HEK293 (cell line): ENCODE data around the gene PHF14.

ENCODE experiments used
- EGR2 ChIP-seq: fragments of 450-650 bp; formaldehyde crosslinking; IDR thresholded peaks from 2 replicates; pipeline ENCODE4 v1.5.1; 2016; ENCODE audit warnings: low read depth, missing biosample characterization, missing genetic modification characterization
- FEZF1 ChIP-seq: fragments of 450-650 bp; formaldehyde crosslinking; IDR thresholded peaks from 2 replicates; pipeline ENCODE4 v1.5.1; 2016; ENCODE audit warnings: missing biosample characterization, missing genetic modification characterization
- GFI1B ChIP-seq: fragments of 450-650 bp; formaldehyde crosslinking; IDR thresholded peaks from 2 replicates; pipeline ENCODE4 v1.5.1; 2016; ENCODE audit warnings: missing biosample characterization, missing genetic modification characterization
- HOXA7 ChIP-seq: sonication (generic); formaldehyde crosslinking; IDR thresholded peaks from 2 replicates; pipeline ENCODE4 v1.8.1; 2022; ENCODE audit warnings: missing genetic modification reagents, borderline replicate concordance
- KLF8 ChIP-seq: fragments of 450-650 bp; formaldehyde crosslinking; IDR thresholded peaks from 2 replicates; pipeline ENCODE4 v1.5.1; 2016; ENCODE audit warnings: missing biosample characterization, missing genetic modification characterization
- MYNN ChIP-seq: fragments of 450-650 bp; formaldehyde crosslinking; IDR thresholded peaks from 2 replicates; pipeline ENCODE4 v1.5.1; 2016; ENCODE audit warnings: missing biosample characterization, missing genetic modification characterization, borderline replicate concordance
- PBX3 ChIP-seq: sonication (generic); formaldehyde crosslinking; IDR thresholded peaks from 2 replicates; pipeline ENCODE4 v1.8.1; 2022; ENCODE audit warnings: mild to moderate bottlenecking, moderate library complexity, missing genetic modification reagents
- REPIN1 ChIP-seq: fragments of 450-650 bp; formaldehyde crosslinking; IDR thresholded peaks from 2 replicates; pipeline ENCODE4 v1.5.1; 2017; ENCODE audit warnings: missing biosample characterization, missing genetic modification characterization, low read depth
- SP2 ChIP-seq: fragments of 450-650 bp; formaldehyde crosslinking; IDR thresholded peaks from 2 replicates; pipeline ENCODE4 v1.5.1; 2016; ENCODE audit warnings: missing biosample characterization, missing genetic modification characterization
- ZBTB8A ChIP-seq: fragments of 450-650 bp; formaldehyde crosslinking; IDR thresholded peaks from 2 replicates; pipeline ENCODE4 v1.5.1; 2016; ENCODE audit warnings: missing biosample characterization, missing genetic modification characterization
- ZEB2 ChIP-seq: fragments of 450-650 bp; formaldehyde crosslinking; IDR thresholded peaks from 2 replicates; pipeline ENCODE4 v1.5.1; 2016; ENCODE audit warnings: missing biosample characterization, missing genetic modification characterization
- ZFP41 ChIP-seq: fragments of 450-650 bp; formaldehyde crosslinking; IDR thresholded peaks from 2 replicates; pipeline ENCODE4 v1.5.1; 2016; ENCODE audit warnings: missing biosample characterization, missing genetic modification characterization, borderline replicate concordance
- ZIC2 ChIP-seq: fragments of 450-650 bp; formaldehyde crosslinking; IDR thresholded peaks from 2 replicates; pipeline ENCODE4 v1.5.1; 2016; ENCODE audit warnings: missing biosample characterization, missing genetic modification characterization
- ZNF121 ChIP-seq: fragments of 450-650 bp; formaldehyde crosslinking; IDR thresholded peaks from 2 replicates; pipeline ENCODE4 v1.5.1; 2016; ENCODE audit warnings: missing biosample characterization, missing genetic modification characterization
- ZNF133 ChIP-seq: fragments of 450-650 bp; formaldehyde crosslinking; IDR thresholded peaks from 2 replicates; pipeline ENCODE4 v1.5.1; 2016; ENCODE audit warnings: missing biosample characterization, missing genetic modification characterization
- ZNF146 ChIP-seq: fragments of 450-650 bp; formaldehyde crosslinking; IDR thresholded peaks from 2 replicates; pipeline ENCODE4 v1.5.1; 2016; ENCODE audit warnings: missing biosample characterization, missing genetic modification characterization
- ZNF174 ChIP-seq: fragments of 450-650 bp; formaldehyde crosslinking; IDR thresholded peaks from 2 replicates; pipeline ENCODE4 v1.5.0; 2017; ENCODE audit warnings: missing biosample characterization, mild to moderate bottlenecking, missing genetic modification characterization
- ZNF175 ChIP-seq: fragments of 450-650 bp; formaldehyde crosslinking; IDR thresholded peaks from 2 replicates; pipeline ENCODE4 v1.5.1; 2016; ENCODE audit warnings: missing biosample characterization, missing genetic modification characterization
- ZNF239 ChIP-seq: fragments of 450-650 bp; formaldehyde crosslinking; IDR thresholded peaks from 2 replicates; pipeline ENCODE4 v1.5.1; 2016; ENCODE audit warnings: missing biosample characterization, missing genetic modification characterization
- ZNF302 ChIP-seq: fragments of 450-650 bp; formaldehyde crosslinking; IDR thresholded peaks from 2 replicates; pipeline ENCODE4 v1.5.1; 2016; ENCODE audit warnings: missing biosample characterization, missing genetic modification characterization, low read depth
- ZNF335 ChIP-seq: fragments of 450-650 bp; formaldehyde crosslinking; conservative IDR thresholded peaks from 2 replicates; pipeline ENCODE4 v1.5.1; 2016; ENCODE audit warnings: missing biosample characterization, missing genetic modification characterization
- ZNF341 ChIP-seq: fragments of 450-650 bp; formaldehyde crosslinking; IDR thresholded peaks from 2 replicates; pipeline ENCODE4; 2016; ENCODE audit warnings: low read depth, missing biosample characterization, missing genetic modification characterization
- ZNF366 ChIP-seq: fragments of 450-650 bp; formaldehyde crosslinking; conservative IDR thresholded peaks from 2 replicates; pipeline ENCODE4 v1.5.1; 2016; ENCODE audit warnings: missing biosample characterization, missing genetic modification characterization
- ZNF37A ChIP-seq: fragments of 450-650 bp; IDR thresholded peaks from 2 replicates; pipeline ENCODE4 v1.5.1; 2018; ENCODE audit warnings: missing biosample characterization, missing genetic modification characterization
- ZNF391 ChIP-seq: fragments of 450-650 bp; formaldehyde crosslinking; IDR thresholded peaks from 2 replicates; pipeline ENCODE4 v1.5.1; 2016; ENCODE audit warnings: low read depth, missing biosample characterization, missing genetic modification characterization, borderline replicate concordance
- ZNF488 ChIP-seq: fragments of 450-650 bp; formaldehyde crosslinking; IDR thresholded peaks from 2 replicates; pipeline ENCODE4 v1.5.1; 2016; ENCODE audit warnings: missing biosample characterization, missing genetic modification characterization
- ZNF518A ChIP-seq: fragments of 450-650 bp; formaldehyde crosslinking; conservative IDR thresholded peaks from 2 replicates; pipeline ENCODE4 v1.5.1; 2016; ENCODE audit warnings: low read depth, missing biosample characterization, missing genetic modification characterization
- ZNF521 ChIP-seq: fragments of 450-650 bp; formaldehyde crosslinking; IDR thresholded peaks from 2 replicates; pipeline ENCODE4 v1.5.1; 2017; ENCODE audit warnings: missing biosample characterization, mild to moderate bottlenecking, missing genetic modification characterization
- ZNF596 ChIP-seq: fragments of 450-650 bp; IDR thresholded peaks from 2 replicates; pipeline ENCODE4 v1.5.0; 2018; ENCODE audit warnings: missing biosample characterization, mild to moderate bottlenecking, missing genetic modification characterization, moderate library complexity
- ZNF654 ChIP-seq: fragments of 450-650 bp; formaldehyde crosslinking; IDR thresholded peaks from 2 replicates; pipeline ENCODE4 v1.5.1; 2016; ENCODE audit warnings: low read depth, missing biosample characterization, missing genetic modification characterization
- ZNF704 ChIP-seq: fragments of 450-650 bp; formaldehyde crosslinking; IDR thresholded peaks from 2 replicates; pipeline ENCODE4 v1.5.1; 2016; ENCODE audit warnings: missing biosample characterization, missing genetic modification characterization
- ZNF707 ChIP-seq: fragments of 450-650 bp; formaldehyde crosslinking; IDR thresholded peaks from 2 replicates; pipeline ENCODE4 v1.5.1; 2016; ENCODE audit warnings: missing biosample characterization, missing genetic modification characterization
- ZNF747 ChIP-seq: fragments of 450-650 bp; formaldehyde crosslinking; IDR thresholded peaks from 2 replicates; pipeline ENCODE4 v1.5.1; 2016; ENCODE audit warnings: missing biosample characterization, missing genetic modification characterization
- ZNF76 ChIP-seq: fragments of 450-650 bp; formaldehyde crosslinking; IDR thresholded peaks from 2 replicates; pipeline ENCODE4; 2016; ENCODE audit warnings: low read depth, missing biosample characterization, missing genetic modification characterization, borderline replicate concordance

PHF14 gene

GRCh38 chr7:10973061-10973941 is at the start of gene PHF14 (continued):
- no peak for TF ChIP-seq ZNF747 (tag by site-specific recombination)
- TF ChIP-seq FEZF1 (tag by site-specific recombination): no peak
- no peak for TF ChIP-seq ZNF37A
- peak; percentile 61 for TF ChIP-seq ZNF518A (tag by site-specific recombination)
- TF ChIP-seq REPIN1 (tag by site-specific recombination): no peak
- no peak for TF ChIP-seq ZNF302 (tag by site-specific recombination)
- no peak for TF ChIP-seq ZNF341
- no peak for TF ChIP-seq ZNF488 (tag by site-specific recombination)
- no peak for TF ChIP-seq HOXA7
- TF ChIP-seq ZNF335 (tag by site-specific recombination): peak; percentile 33
- 0 out of 2 replicates have a peak, but pooled peaks have one; percentile 5 for TF ChIP-seq ZNF76 (tag by site-specific recombination)
- no peak for TF ChIP-seq ZNF366 (tag by site-specific recombination)
- no peak for TF ChIP-seq ZNF133
- peak; percentile 48; the same call in 1 of the 2 replicates for TF ChIP-seq EGR2 (tag by site-specific recombination)
- no peak for TF ChIP-seq MYNN (tag by site-specific recombination)
- no peak for TF ChIP-seq ZNF239 (tag by site-specific recombination)
- no peak for TF ChIP-seq ZBTB8A (tag by site-specific recombination)
- TF ChIP-seq ZNF174: no peak
- no peak for TF ChIP-seq ZIC2
- TF ChIP-seq ZNF596 (tag by site-specific recombination): no peak
- TF ChIP-seq ZNF654: no peak
- peak; percentile 15; the same call in 1 of the 2 replicates for TF ChIP-seq KLF8
- no peak for TF ChIP-seq ZNF121 (tag by site-specific recombination)
- no peak for TF ChIP-seq PBX3 (CRISPR knock-in tag)
- no peak for TF ChIP-seq ZEB2
- no peak for TF ChIP-seq ZNF521
- TF ChIP-seq ZNF704: no peak
- TF ChIP-seq ZNF391 (tag by site-specific recombination): no peak
- TF ChIP-seq SP2 (tag by site-specific recombination): peak; percentile 75
- TF ChIP-seq ZNF146 (tag by site-specific recombination): no peak
- TF ChIP-seq GFI1B: no peak
- no peak for TF ChIP-seq ZNF175 (tag by site-specific recombination)
- TF ChIP-seq ZFP41 (tag by site-specific recombination): no peak
- no peak for TF ChIP-seq ZNF707 (tag by site-specific recombination)
